HG02588 (cell line): ENCODE measurements around the gene NPM1.
"Not testable (repeated sequence)": the region's sequence is repeated elsewhere in the genome, so short reads cannot be mapped to it uniquely, and the experiment has no call there.

Experiments used
- ATAC-seq: cut with Tn5 transposase; IDR thresholded peaks from one replicate; pipeline ENCODE4 v1.9.1; 2021; ENCODE audit warnings: mild to moderate bottlenecking, moderate library complexity; ENCODE audit not compliant: unreplicated experiment

NPM1 gene

GRCh38 chr5:171386006-171386671 lies 1.5 kb upstream of the NPM1 start:
- no peak for ATAC-seq

- no peak for ATAC-seq
Observed at GRCh38 chr5:171386861-171387344, 746 bp upstream of the NPM1 start.

GRCh38 chr5:171387970-171388815 lies 544 bp downstream of the NPM1 start:
- peak; percentile 37 for ATAC-seq

- ATAC-seq = no peak
Observed at GRCh38 chr5:171388816-171389168, 1.1 kb downstream of the NPM1 start.

GRCh38 chr5:171390883-171391677 lies 3.4 kb downstream of the NPM1 start:
- no peak for ATAC-seq

- ATAC-seq = no peak
Observed at GRCh38 chr5:171391996-171392577, 4.4 kb downstream of the NPM1 start.

- no peak for ATAC-seq
Observed at GRCh38 chr5:171392585-171393159, 5.0 kb downstream of the NPM1 start.

GRCh38 chr5:171395042-171395441 lies 7.4 kb downstream of the NPM1 start:
- no peak for ATAC-seq

GRCh38 chr5:171396583-171396982 lies 8.9 kb downstream of the NPM1 start:
- not testable (repeated sequence) for ATAC-seq

- ATAC-seq = no peak
Observed at GRCh38 chr5:171397190-171397589, 9.5 kb downstream of the NPM1 start.

- no peak for ATAC-seq
Observed at GRCh38 chr5:171397599-171397998, 9.9 kb downstream of the NPM1 start.

- not testable (repeated sequence) for ATAC-seq
Observed at GRCh38 chr5:171398660-171399059, 11.0 kb downstream of the NPM1 start.

GRCh38 chr5:171400169-171400568 lies 12.5 kb downstream of the NPM1 start:
- ATAC-seq = no peak

GRCh38 chr5:171401167-171401947 lies 13.7 kb downstream of the NPM1 start:
- no peak for ATAC-seq

GRCh38 chr5:171402751-171403150 lies 15.1 kb downstream of the NPM1 start:
- ATAC-seq = not testable (repeated sequence)

GRCh38 chr5:171405615-171406014 lies 18.0 kb downstream of the NPM1 start:
- ATAC-seq = no peak

GRCh38 chr5:171407234-171407633 lies 19.6 kb downstream of the NPM1 start:
- ATAC-seq = no peak

GRCh38 chr5:171409164-171410136 lies 21.8 kb downstream of the NPM1 start:
- ATAC-seq = no peak

- ATAC-seq = no peak
Observed at GRCh38 chr5:171410181-171410580, 22.5 kb downstream of the NPM1 start.
